GM12878 (cell line): ENCODE results near the gene VAV2.

Experiments used
- CEBPB ChIP-seq, 2 experiments: fragments of 150-350 bp in 1 of 2; IDR thresholded peaks; 2 replicates each; pipeline ENCODE4 v1.6.1; 2012 to 2014; ENCODE audit warnings: low read depth in 2 of 2, low read length in 2 of 2, borderline replicate concordance in 1 of 2, inconsistent platforms in 1 of 2
- FOXM1 ChIP-seq: IDR thresholded peaks from 2 replicates; pipeline ENCODE4 v1.6.1; 2012; ENCODE audit warnings: low read depth, mild to moderate bottlenecking, inconsistent platforms, low read length, moderate library complexity
- JUND ChIP-seq: IDR thresholded peaks from 2 replicates; pipeline ENCODE4 v1.6.1; 2012; ENCODE audit warnings: low read depth, mild to moderate bottlenecking, low read length, improper control_type of control experiment, moderate library complexity
- KLF5 ChIP-seq: fragments of 450-650 bp; IDR thresholded peaks from 2 replicates; pipeline ENCODE4 v1.6.1; 2014; ENCODE audit warnings: mild to moderate bottlenecking; ENCODE audit not compliant: partially characterized antibody
- POLR2A ChIP-seq: IDR thresholded peaks from 2 replicates; pipeline ENCODE4 v1.6.1; 2011; ENCODE audit warnings: low read depth, mild to moderate bottlenecking, low read length
- SMC3 ChIP-seq: IDR thresholded peaks from 2 replicates; pipeline ENCODE4 v1.6.1; 2011; ENCODE audit warnings: low read length, improper control_type of control experiment, borderline replicate concordance
- TAF1 ChIP-seq: IDR thresholded peaks from 2 replicates; pipeline ENCODE4 v1.6.1; 2011; ENCODE audit warnings: mild to moderate bottlenecking, low read depth, low read length, borderline replicate concordance
- TBL1XR1 ChIP-seq: IDR thresholded peaks from 2 replicates; pipeline ENCODE4 v1.6.1; 2012; ENCODE audit warnings: low read depth, low read length, improper control_type of control experiment
- TF ChIP-seq, protein P1 (sequence below), 3 experiments: IDR thresholded peaks in 2 of 3; conservative IDR thresholded peaks in 1 of 3; 2 replicates each; pipeline ENCODE4 v1.5.1; 2011; ENCODE audit warnings: low read depth in 3 of 3, low read length in 3 of 3, mild to moderate bottlenecking in 3 of 3, control low read depth in 2 of 3, moderate library complexity in 2 of 3, inconsistent platforms in 1 of 3, mixed read lengths in 1 of 3; ENCODE audit not compliant: control insufficient read depth in 2 of 3, insufficient read depth in 1 of 3; ENCODE audit errors: extremely low read depth in 1 of 3
- TF ChIP-seq, protein P2 (sequence below): IDR thresholded peaks from 2 replicates; pipeline ENCODE4 v1.6.1; 2011; ENCODE audit warnings: borderline replicate concordance, low read depth, mild to moderate bottlenecking, moderate library complexity, mixed read lengths, low read length; ENCODE audit not compliant: insufficient read depth; ENCODE audit errors: extremely low read length
- TF ChIP-seq, protein P3 (sequence below): fragments of 450-650 bp; IDR thresholded peaks from 2 replicates; pipeline ENCODE4 v1.6.1; 2017; ENCODE audit warnings: mild to moderate bottlenecking, low read depth, inconsistent platforms; ENCODE audit not compliant: poor library complexity, severe bottlenecking
- TF ChIP-seq, protein P4 (sequence below): fragments of 150-350 bp; IDR thresholded peaks from 2 replicates; pipeline ENCODE4 v1.6.1; 2016; ENCODE audit warnings: low read depth, low read length

DNA sequence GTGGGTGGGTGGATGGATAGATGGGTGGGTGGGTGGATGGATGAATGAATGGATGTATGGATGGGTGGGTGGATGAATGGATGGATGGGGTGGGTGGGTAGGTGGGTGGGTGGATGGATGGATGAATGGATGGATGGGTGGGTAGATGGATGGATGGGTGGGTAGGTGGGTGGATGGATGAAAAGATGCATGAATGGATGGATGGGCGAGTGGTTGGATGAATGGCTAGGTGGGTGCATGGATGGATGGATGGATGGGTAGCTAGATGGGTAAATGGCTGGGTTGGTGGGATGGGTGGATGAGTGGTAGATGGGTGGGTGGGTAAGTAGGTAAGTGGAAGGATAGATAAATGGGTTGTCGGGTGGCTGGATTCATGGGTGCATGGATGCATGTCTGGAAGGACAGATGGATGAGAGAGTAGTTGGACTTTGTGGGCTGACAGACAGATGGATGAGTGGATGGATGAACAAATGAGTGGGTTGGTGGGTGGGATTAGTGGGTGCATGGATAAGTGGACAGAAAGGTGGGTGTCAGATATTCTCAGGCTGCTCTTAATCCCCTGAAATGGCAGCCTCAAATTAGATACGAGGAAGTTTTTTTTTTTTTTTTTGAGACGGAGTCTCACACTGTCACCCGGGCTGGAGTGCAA, 153.1 kb downstream of the VAV2 start:
- TF ChIP-seq, protein P1, sequence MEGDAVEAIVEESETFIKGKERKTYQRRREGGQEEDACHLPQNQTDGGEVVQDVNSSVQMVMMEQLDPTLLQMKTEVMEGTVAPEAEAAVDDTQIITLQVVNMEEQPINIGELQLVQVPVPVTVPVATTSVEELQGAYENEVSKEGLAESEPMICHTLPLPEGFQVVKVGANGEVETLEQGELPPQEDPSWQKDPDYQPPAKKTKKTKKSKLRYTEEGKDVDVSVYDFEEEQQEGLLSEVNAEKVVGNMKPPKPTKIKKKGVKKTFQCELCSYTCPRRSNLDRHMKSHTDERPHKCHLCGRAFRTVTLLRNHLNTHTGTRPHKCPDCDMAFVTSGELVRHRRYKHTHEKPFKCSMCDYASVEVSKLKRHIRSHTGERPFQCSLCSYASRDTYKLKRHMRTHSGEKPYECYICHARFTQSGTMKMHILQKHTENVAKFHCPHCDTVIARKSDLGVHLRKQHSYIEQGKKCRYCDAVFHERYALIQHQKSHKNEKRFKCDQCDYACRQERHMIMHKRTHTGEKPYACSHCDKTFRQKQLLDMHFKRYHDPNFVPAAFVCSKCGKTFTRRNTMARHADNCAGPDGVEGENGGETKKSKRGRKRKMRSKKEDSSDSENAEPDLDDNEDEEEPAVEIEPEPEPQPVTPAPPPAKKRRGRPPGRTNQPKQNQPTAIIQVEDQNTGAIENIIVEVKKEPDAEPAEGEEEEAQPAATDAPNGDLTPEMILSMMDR (IDR thresholded peaks at IDR 0.05 in 2 of 3, conservative IDR thresholded peaks at IDR 0.05 in 1 of 3; ENCODE audit: control insufficient read depth in 2 of 3, extremely low read depth in 1 of 3, insufficient read depth in 1 of 3, low read depth in 3 of 3, low read length in 3 of 3): no peak
- TF ChIP-seq, protein P2, sequence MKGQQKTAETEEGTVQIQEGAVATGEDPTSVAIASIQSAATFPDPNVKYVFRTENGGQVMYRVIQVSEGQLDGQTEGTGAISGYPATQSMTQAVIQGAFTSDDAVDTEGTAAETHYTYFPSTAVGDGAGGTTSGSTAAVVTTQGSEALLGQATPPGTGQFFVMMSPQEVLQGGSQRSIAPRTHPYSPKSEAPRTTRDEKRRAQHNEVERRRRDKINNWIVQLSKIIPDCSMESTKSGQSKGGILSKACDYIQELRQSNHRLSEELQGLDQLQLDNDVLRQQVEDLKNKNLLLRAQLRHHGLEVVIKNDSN: no peak
- TF ChIP-seq FOXM1: no peak
- no peak for TF ChIP-seq TAF1
- no peak for TF ChIP-seq SMC3
- TF ChIP-seq, protein P3, sequence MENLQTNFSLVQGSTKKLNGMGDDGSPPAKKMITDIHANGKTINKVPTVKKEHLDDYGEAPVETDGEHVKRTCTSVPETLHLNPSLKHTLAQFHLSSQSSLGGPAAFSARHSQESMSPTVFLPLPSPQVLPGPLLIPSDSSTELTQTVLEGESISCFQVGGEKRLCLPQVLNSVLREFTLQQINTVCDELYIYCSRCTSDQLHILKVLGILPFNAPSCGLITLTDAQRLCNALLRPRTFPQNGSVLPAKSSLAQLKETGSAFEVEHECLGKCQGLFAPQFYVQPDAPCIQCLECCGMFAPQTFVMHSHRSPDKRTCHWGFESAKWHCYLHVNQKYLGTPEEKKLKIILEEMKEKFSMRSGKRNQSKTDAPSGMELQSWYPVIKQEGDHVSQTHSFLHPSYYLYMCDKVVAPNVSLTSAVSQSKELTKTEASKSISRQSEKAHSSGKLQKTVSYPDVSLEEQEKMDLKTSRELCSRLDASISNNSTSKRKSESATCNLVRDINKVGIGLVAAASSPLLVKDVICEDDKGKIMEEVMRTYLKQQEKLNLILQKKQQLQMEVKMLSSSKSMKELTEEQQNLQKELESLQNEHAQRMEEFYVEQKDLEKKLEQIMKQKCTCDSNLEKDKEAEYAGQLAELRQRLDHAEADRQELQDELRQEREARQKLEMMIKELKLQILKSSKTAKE: no peak
- TF ChIP-seq TBL1XR1: no peak
- no peak for TF ChIP-seq JUND
- TF ChIP-seq CEBPB (IDR thresholded peaks at IDR 0.05; ENCODE audit: borderline replicate concordance in 1 of 2, low read depth in 2 of 2, low read length in 2 of 2): no peak
- TF ChIP-seq, protein P4, sequence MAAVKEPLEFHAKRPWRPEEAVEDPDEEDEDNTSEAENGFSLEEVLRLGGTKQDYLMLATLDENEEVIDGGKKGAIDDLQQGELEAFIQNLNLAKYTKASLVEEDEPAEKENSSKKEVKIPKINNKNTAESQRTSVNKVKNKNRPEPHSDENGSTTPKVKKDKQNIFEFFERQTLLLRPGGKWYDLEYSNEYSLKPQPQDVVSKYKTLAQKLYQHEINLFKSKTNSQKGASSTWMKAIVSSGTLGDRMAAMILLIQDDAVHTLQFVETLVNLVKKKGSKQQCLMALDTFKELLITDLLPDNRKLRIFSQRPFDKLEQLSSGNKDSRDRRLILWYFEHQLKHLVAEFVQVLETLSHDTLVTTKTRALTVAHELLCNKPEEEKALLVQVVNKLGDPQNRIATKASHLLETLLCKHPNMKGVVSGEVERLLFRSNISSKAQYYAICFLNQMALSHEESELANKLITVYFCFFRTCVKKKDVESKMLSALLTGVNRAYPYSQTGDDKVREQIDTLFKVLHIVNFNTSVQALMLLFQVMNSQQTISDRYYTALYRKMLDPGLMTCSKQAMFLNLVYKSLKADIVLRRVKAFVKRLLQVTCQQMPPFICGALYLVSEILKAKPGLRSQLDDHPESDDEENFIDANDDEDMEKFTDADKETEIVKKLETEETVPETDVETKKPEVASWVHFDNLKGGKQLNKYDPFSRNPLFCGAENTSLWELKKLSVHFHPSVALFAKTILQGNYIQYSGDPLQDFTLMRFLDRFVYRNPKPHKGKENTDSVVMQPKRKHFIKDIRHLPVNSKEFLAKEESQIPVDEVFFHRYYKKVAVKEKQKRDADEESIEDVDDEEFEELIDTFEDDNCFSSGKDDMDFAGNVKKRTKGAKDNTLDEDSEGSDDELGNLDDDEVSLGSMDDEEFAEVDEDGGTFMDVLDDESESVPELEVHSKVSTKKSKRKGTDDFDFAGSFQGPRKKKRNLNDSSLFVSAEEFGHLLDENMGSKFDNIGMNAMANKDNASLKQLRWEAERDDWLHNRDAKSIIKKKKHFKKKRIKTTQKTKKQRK: no peak
- TF ChIP-seq KLF5: no peak
- no peak for TF ChIP-seq POLR2A
